Left lung (tissue), 10 donors: ENCODE measurements around the gene ZNF555. TPM values are rescaled to one million over a fixed set of nuclear protein-coding genes. Genes with fewer than 3 reads are reported as not detected.
"Not testable (repeated sequence)": the region's sequence is repeated elsewhere in the genome, so short reads cannot be mapped to it uniquely, and the experiment has no call there.

Experiments
- ATAC-seq: fragments of 200-7000 bp; cut with Tn5 transposase; one replicate; pipeline ENCODE4 v1.9.1; 2020; ENCODE audit warnings: moderate library complexity
- DNase-seq, 4 donors: peaks; one replicate each; pipeline ENCODE4 v3.0.0-alpha.2; 2013 to 2020
- H3K27ac ChIP-seq, 2 donors: fragments of 200-600 bp; sonication (generic) in 1 of 2; one replicate each; pipeline versions ENCODE4 v1.5.0 to v1.8.0; 2020 to 2021
- H3K27me3 ChIP-seq, 2 donors: fragments of 200-600 bp; sonication (generic) in 1 of 2; one replicate each; pipeline versions ENCODE4 v1.5.0 to v1.8.0; 2020 to 2021
- H3K36me3 ChIP-seq, 2 donors: fragments of 200-600 bp; sonication (generic) in 1 of 2; one replicate each; pipeline versions ENCODE4 v1.5.0 to v1.8.0; 2020 to 2021
- H3K4me1 ChIP-seq, 2 donors: fragments of 200-600 bp; one replicate each; pipeline ENCODE4 v1.8.0; 2021
- H3K4me3 ChIP-seq, 2 donors: fragments of 200-600 bp; sonication (generic) in 1 of 2; one replicate each; pipeline versions ENCODE4 v1.5.0 to v1.8.0; 2020 to 2021; ENCODE audit warnings: mild to moderate bottlenecking in 1 of 2
- H3K9me3 ChIP-seq, 2 donors: fragments of 200-600 bp; sonication (generic) in 1 of 2; one replicate each; pipeline versions ENCODE4 v1.5.0 to v1.8.0; 2020 to 2021
- intact Hi-C, 2 donors: fragments of 100-400 bp; cut with DNase I; formaldehyde crosslinking; loops; one replicate each; pipeline versions ENCODE4 v1.11.2 to v1.14.2; 2022
- polyA plus RNA-seq, 6 donors: library from polyadenylated mRNA; unstranded; fragments of 120-200 nt; gene quantifications; one replicate each; pipeline ENCODE4 v1.2.1, GENCODE V29; 2013; ENCODE audit not compliant: insufficient read length in 6 of 6
- total RNA-seq, 2 donors: library from RNA; stranded (reverse); fragmentation: NEBNext Ultra II Directional; extraction: Animal tissue kit (Norgen Biotek cat#: 25700); gene quantifications; one replicate each; pipeline ENCODE4 v1.2.1, GENCODE V29; 2021
- TF ChIP-seq, protein P1 (sequence below), 2 donors: fragments of 200-600 bp; sonication (generic) in 1 of 2; IDR thresholded peaks; one replicate each; pipeline versions ENCODE4 v1.5.0 to v1.8.0; 2021; ENCODE audit warnings: antibody characterized with exemption in 2 of 2
- donor health status: DM: no; HTN: yes; CAD: no.
- donor health status: DM: no; HTN: no; CAD: no.

Gene ZNF555
- total and polyA plus RNA-seq, 8 donors = 6.2 to 10.6 (median 9.1) TPM

DNA sequence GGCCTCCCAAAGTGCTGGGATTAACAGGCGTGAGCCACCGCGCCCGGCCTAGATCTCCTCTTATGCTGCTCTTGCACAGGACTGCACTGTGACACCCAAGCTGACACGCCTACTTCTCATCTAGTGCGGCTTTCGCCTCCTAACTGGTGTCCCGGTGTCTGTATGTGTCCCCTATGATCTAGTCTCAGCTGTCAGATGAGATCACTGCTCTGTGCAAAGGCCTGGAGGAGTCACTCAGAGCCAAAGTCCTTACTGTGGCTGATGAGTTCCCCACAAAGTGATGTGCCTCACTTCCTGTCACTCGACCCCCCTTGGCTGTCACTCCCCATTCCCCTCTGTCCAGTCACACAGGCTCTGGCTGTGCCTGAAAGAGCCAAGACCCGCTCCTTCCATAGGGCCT, 28.3 kb downstream of the ZNF555 start:
- H3K27ac ChIP-seq = no peak overlapping the region
- TF ChIP-seq, protein P1, sequence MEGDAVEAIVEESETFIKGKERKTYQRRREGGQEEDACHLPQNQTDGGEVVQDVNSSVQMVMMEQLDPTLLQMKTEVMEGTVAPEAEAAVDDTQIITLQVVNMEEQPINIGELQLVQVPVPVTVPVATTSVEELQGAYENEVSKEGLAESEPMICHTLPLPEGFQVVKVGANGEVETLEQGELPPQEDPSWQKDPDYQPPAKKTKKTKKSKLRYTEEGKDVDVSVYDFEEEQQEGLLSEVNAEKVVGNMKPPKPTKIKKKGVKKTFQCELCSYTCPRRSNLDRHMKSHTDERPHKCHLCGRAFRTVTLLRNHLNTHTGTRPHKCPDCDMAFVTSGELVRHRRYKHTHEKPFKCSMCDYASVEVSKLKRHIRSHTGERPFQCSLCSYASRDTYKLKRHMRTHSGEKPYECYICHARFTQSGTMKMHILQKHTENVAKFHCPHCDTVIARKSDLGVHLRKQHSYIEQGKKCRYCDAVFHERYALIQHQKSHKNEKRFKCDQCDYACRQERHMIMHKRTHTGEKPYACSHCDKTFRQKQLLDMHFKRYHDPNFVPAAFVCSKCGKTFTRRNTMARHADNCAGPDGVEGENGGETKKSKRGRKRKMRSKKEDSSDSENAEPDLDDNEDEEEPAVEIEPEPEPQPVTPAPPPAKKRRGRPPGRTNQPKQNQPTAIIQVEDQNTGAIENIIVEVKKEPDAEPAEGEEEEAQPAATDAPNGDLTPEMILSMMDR (IDR thresholded peaks at IDR 0.05) = no peak
- no peaks in the 10 kb centered on the region for H3K4me1 ChIP-seq
- no peak overlapping the region for H3K4me3 ChIP-seq
- H3K9me3 ChIP-seq = no peaks in the 10 kb centered on the region
- intact Hi-C loops = loop anchor here in 1 of 2 donors (10.0 kb wide), 1 partner anchor 225 kb away; no protein-coding TSS in a partner anchor
- no peak for DNase-seq
- no peaks in the 10 kb centered on the region for H3K27me3 ChIP-seq
- no peaks in the 10 kb centered on the region for H3K36me3 ChIP-seq
- ATAC-seq = no peak

- H3K27me3 ChIP-seq, H3K4me3 ChIP-seq, H3K27ac ChIP-seq, ATAC-seq, H3K4me1 ChIP-seq, H3K36me3 ChIP-seq: not testable (repeated sequence)
- DNase-seq = peak in 1 of 4 donors; percentile 21
- H3K9me3 ChIP-seq = peaks cover 0 to 19% of the 10 kb centered on the region in 2 donors
- intact Hi-C loops = loop anchor here in 1 of 2 donors (10.0 kb wide), 1 partner anchor 227 kb away; no protein-coding TSS in a partner anchor
- TF ChIP-seq, protein P1 (IDR thresholded peaks at IDR 0.05) = peak; percentile 45 to 53
Observed at GRCh38 chr19:2872175-2872574, 30.9 kb downstream of the ZNF555 start.

- TF ChIP-seq, protein P1 (IDR thresholded peaks at IDR 0.05) = no peak
- peaks cover 0 to 55% of the 10 kb centered on the region in 2 donors for H3K9me3 ChIP-seq
- ATAC-seq (no peak), DNase-seq (no peak)
- no peaks in the 10 kb centered on the region for H3K36me3 ChIP-seq
- H3K27ac ChIP-seq = no peak overlapping the region
- H3K27me3 ChIP-seq = no peaks in the 10 kb centered on the region
- intact Hi-C loops = loop anchor here in 1 of 2 donors (10.0 kb wide), 1 partner anchor 233 kb away; no protein-coding TSS in a partner anchor
- no peak overlapping the region for H3K4me3 ChIP-seq
- H3K4me1 ChIP-seq = no peaks in the 10 kb centered on the region
Observed at GRCh38 chr19:2877398-2878331, 36.4 kb downstream of the ZNF555 start.

DNA sequence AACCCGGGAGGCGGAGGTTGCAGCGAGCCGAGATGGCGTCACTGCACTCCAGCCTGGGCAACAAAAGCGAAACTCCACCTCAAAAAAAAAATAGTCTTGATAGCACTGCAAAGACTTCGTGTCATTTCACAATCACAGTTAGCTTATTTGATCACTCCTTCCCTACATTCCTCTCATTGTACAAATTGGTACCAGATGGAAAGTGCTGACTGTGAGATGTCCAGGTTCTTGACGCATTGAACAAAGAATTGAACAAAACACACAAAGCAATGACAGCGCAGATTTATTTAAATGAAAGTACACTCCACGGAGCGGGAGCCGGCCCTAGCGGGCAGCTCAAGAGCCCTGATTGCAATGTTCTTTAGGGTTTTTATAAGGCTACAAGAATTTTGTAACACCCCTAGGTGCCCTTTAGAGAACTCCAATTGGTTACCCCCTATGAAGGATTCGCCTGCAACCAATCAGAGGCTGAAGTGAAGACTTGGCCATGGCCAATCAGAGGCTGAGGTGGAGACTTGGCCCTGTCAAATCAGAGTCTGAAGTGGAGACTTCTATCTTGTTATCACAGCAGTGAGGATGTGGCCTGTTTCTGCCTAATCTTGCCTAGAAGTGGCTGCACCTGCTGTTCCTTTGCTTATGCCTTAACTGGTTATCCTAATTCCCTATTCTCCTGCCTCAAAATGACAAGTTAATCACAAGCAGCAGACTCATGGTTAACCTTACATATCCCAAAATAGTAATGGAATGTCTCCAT, 42.6 kb downstream of the ZNF555 start:
- H3K27me3 ChIP-seq = no peaks in the 10 kb centered on the region
- H3K4me3 ChIP-seq = no peak overlapping the region
- ATAC-seq = no peak
- intact Hi-C loops = no loop called here
- TF ChIP-seq, protein P1 (IDR thresholded peaks at IDR 0.05) = no peak
- no peak overlapping the region for H3K27ac ChIP-seq
- H3K4me1 ChIP-seq = peaks cover 0 to 5% of the 10 kb centered on the region in 2 donors
- no peaks in the 10 kb centered on the region for H3K36me3 ChIP-seq
- no peak for DNase-seq
- peaks cover 0 to 19% of the 10 kb centered on the region in 2 donors for H3K9me3 ChIP-seq

DNA sequence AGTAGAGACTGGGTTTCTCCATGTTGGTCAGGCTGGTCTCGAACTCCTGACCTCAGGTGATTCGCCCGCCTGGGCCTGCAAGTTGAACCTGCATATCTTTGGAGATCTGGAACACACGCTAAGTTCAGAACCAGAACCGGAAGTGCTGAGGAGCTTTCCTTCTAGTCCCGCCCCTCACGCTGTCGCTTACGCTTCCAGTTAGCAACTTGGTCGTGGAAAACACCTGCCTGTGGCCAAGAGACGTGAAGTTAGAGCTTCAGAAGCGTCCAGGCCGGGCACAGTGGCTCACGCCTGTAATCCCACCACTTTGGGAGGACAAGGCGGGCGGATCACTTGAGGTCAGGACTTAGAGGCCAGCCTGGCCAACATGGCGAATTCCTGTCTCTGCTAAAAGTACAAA, 44.5 kb downstream of the ZNF555 start:
- Histone ChIP-seq H3K4me1 (peaks cover 0 to 5% of the 10 kb centered on the region in 2 donors), H3K27ac (no peak overlapping the region), H3K9me3 (peaks cover 0 to 2% of the 10 kb centered on the region in 2 donors), H3K27me3 (no peaks in the 10 kb centered on the region), H3K36me3 (no peaks in the 10 kb centered on the region), H3K4me3 (no peak overlapping the region)
- intact Hi-C loops = no loop called here
- ATAC-seq (no peak), DNase-seq (no peak)
- TF ChIP-seq, protein P1 (IDR thresholded peaks at IDR 0.05) = no peak
